SK-N-SH (cell line): ENCODE results near the gene SHROOM3. TPM values are rescaled to one million over a fixed set of nuclear protein-coding genes. Genes with fewer than 3 reads are reported as not detected.

Experiments used
- CTCF ChIA-PET: fragments of 300-600, 350-600 bp; formaldehyde crosslinking; extraction: SDS; loops from one replicate; lab custom pipeline; 2021; lab: Yijun Ruan, JAX
- POLR2A ChIA-PET: fragments of 350-600 bp; sonication (Branson Sonifier 250); formaldehyde crosslinking; extraction: SDS; loops from one replicate; lab custom pipeline; 2020; ENCODE audit warnings: antibody characterized with exemption, inconsistent platforms; lab: Yijun Ruan, JAX
- DNase-seq: peaks from one replicate; pipeline ENCODE4 v3.0.0; 2012
- H2AFZ ChIP-seq: fragments of 200-600 bp; sonication (generic); 2 replicates; pipeline ENCODE4 v1.8.1; 2016; ENCODE audit warnings: antibody characterized with exemption, mild to moderate bottlenecking, low read depth
- H3F3A ChIP-seq: fragments of 200-600 bp; sonication (generic); replicated peaks from 2 replicates; pipeline ENCODE3; 2016; ENCODE audit warnings: antibody characterized with exemption, mild to moderate bottlenecking; ENCODE audit not compliant: insufficient read depth
- H3K27ac ChIP-seq, 2 experiments: fragments of 200-500 bp in 1 of 2; fragments of 200-600 bp in 1 of 2; sonication (Bioruptor generic) in 1 of 2; sonication (generic), shearing (Covaris generic) in 1 of 2; 2 replicates each; pipeline versions ENCODE4 v1.5.1 to v1.6.1; 2014 to 2016; ENCODE audit warnings: low read depth in 2 of 2, inconsistent platforms in 1 of 2, low read length in 1 of 2, mild to moderate bottlenecking in 1 of 2, mixed read lengths in 1 of 2
- H3K27me3 ChIP-seq: fragments of 200-600 bp; sonication (generic), shearing (Covaris generic); 2 replicates; pipeline ENCODE4 v1.6.1; 2016; ENCODE audit warnings: mixed run types; ENCODE audit not compliant: insufficient read depth
- H3K36me3 ChIP-seq, 2 experiments: fragments of 200-500 bp in 1 of 2; fragments of 200-600 bp in 1 of 2; sonication (Bioruptor generic) in 1 of 2; sonication (generic) in 1 of 2; replicated peaks in 1 of 2; 2 replicates each; pipeline versions ENCODE3 to v1.5.1; 2014 to 2016; ENCODE audit warnings: low read length in 1 of 2, mild to moderate bottlenecking in 1 of 2; ENCODE audit not compliant: insufficient read depth in 2 of 2, control insufficient read depth in 1 of 2
- H3K4me1 ChIP-seq, 2 experiments: fragments of 200-500 bp in 1 of 2; fragments of 200-600 bp in 1 of 2; sonication (Bioruptor generic) in 1 of 2; sonication (generic), shearing (Covaris generic) in 1 of 2; 2 replicates each; pipeline versions ENCODE4 v1.5.1 to v1.6.1; 2014 to 2016; ENCODE audit warnings: low read depth in 1 of 2, low read length in 1 of 2, mixed run types in 1 of 2; ENCODE audit not compliant: insufficient read depth in 2 of 2, control insufficient read depth in 1 of 2
- H3K4me2 ChIP-seq: fragments of 200-600 bp; sonication (generic), shearing (Covaris generic); 2 replicates; pipeline ENCODE4 v1.6.1; 2017; ENCODE audit warnings: mixed run types
- H3K4me3 ChIP-seq, 2 experiments: fragments of 200-500 bp in 1 of 2; fragments of 200-600 bp in 1 of 2; sonication (Bioruptor generic) in 1 of 2; sonication (generic), shearing (Covaris generic) in 1 of 2; 2 replicates each; pipeline versions ENCODE4 v1.5.1 to v1.8.1; 2014 to 2016; ENCODE audit warnings: low read depth in 2 of 2, inconsistent platforms in 1 of 2, low read length in 1 of 2, mild to moderate bottlenecking in 1 of 2, mixed read lengths in 1 of 2, moderate library complexity in 1 of 2
- H3K79me2 ChIP-seq: fragments of 200-600 bp; sonication (generic); 2 replicates; pipeline ENCODE4 v1.8.1; 2017; ENCODE audit warnings: mild to moderate bottlenecking; ENCODE audit not compliant: insufficient read depth
- H3K9ac ChIP-seq: fragments of 200-600 bp; sonication (generic); 2 replicates; pipeline ENCODE4 v1.6.1; 2017; ENCODE audit warnings: mixed run types
- H3K9me2 ChIP-seq: fragments of 200-600 bp; sonication (generic); 2 replicates; pipeline ENCODE4 v1.6.1; 2017; ENCODE audit warnings: mixed run types
- H3K9me3 ChIP-seq: fragments of 200-600 bp; sonication (generic); 2 replicates; pipeline ENCODE4 v1.6.1; 2017; ENCODE audit warnings: mixed run types, mild to moderate bottlenecking, moderate library complexity
- H4K20me1 ChIP-seq: fragments of 200-600 bp; sonication (generic); 2 replicates; pipeline ENCODE4 v1.6.1; 2017; ENCODE audit warnings: mild to moderate bottlenecking, mixed run types; ENCODE audit not compliant: insufficient read depth
- ELF1 ChIP-seq: IDR thresholded peaks from 2 replicates; pipeline ENCODE4 v1.4.0; 2012
- FOSL2 ChIP-seq: IDR thresholded peaks from 2 replicates; pipeline ENCODE4 v1.4.0; 2012; ENCODE audit warnings: low read depth, mild to moderate bottlenecking, moderate library complexity, borderline replicate concordance
- FOXJ3 ChIP-seq: sonication (generic); formaldehyde crosslinking; IDR thresholded peaks from 2 replicates; pipeline ENCODE4 v1.5.1; 2020; ENCODE audit warnings: mild to moderate bottlenecking, missing genetic modification reagents
- GATA2 ChIP-seq: sonication (generic); formaldehyde crosslinking; IDR thresholded peaks from 2 replicates; pipeline ENCODE4 v1.5.0; 2020; ENCODE audit warnings: mild to moderate bottlenecking, missing genetic modification reagents
- IRF3 ChIP-seq: fragments of 150-350 bp; IDR thresholded peaks from 2 replicates; pipeline ENCODE4 v1.6.1; 2016; ENCODE audit warnings: mild to moderate bottlenecking, low read depth, low read length
- MAX ChIP-seq: IDR thresholded peaks from 2 replicates; pipeline ENCODE4 v1.4.0; 2012; ENCODE audit warnings: low read depth
- MXI1 ChIP-seq: IDR thresholded peaks from 2 replicates; pipeline ENCODE4 v1.6.1; 2012; ENCODE audit warnings: mild to moderate bottlenecking, low read depth, low read length, improper control_type of control experiment
- NRF1 ChIP-seq: IDR thresholded peaks from 2 replicates; pipeline ENCODE4 v1.6.1; 2012; ENCODE audit warnings: low read depth, mild to moderate bottlenecking, low read length
- POLR2AphosphoS5 ChIP-seq: IDR thresholded peaks from 2 replicates; pipeline ENCODE4 v1.6.1; 2012; ENCODE audit warnings: low read depth, low read length
- RXRA ChIP-seq: IDR thresholded peaks from 2 replicates; pipeline ENCODE4 v1.4.0; 2012; ENCODE audit warnings: low read depth, mild to moderate bottlenecking, borderline replicate concordance
- SMC3 ChIP-seq: IDR thresholded peaks from 2 replicates; pipeline ENCODE4 v1.6.1; 2012; ENCODE audit warnings: low read depth, low read length, improper control_type of control experiment
- TAF1 ChIP-seq: IDR thresholded peaks from 2 replicates; pipeline ENCODE4 v1.6.1; 2012; ENCODE audit warnings: low read depth, mild to moderate bottlenecking, low read length, moderate library complexity, borderline replicate concordance
- TCF12 ChIP-seq: IDR thresholded peaks from 2 replicates; pipeline ENCODE4 v1.4.0; 2012
- TEAD4 ChIP-seq: IDR thresholded peaks from 2 replicates; pipeline ENCODE4 v1.4.0; 2012; ENCODE audit warnings: mild to moderate bottlenecking, borderline replicate concordance; ENCODE audit not compliant: insufficient read depth
- YY1 ChIP-seq: IDR thresholded peaks from 2 replicates; pipeline ENCODE4 v1.4.0; 2012; ENCODE audit warnings: low read depth, mild to moderate bottlenecking
- whole genome bisulfite sequencing: methylation state at CpG from one replicate; pipeline ENCODE4 v1.1.6; 2017; ENCODE audit warnings: low lambda C conversion rate; 5-methylcytosine and 5-hydroxymethylcytosine counted together
- polyA plus RNA-seq, 3 experiments: library from polyadenylated mRNA; depleted of rRNA; stranded (reverse); fragments of >200 nt; gene quantifications; 2 replicates each; pipeline ENCODE4 v1.2.3, GENCODE V29; 2012
- TF ChIP-seq, protein P1 (sequence below): IDR thresholded peaks from 2 replicates; pipeline ENCODE4 v1.4.0; 2012; ENCODE audit warnings: low read depth, borderline replicate concordance
- TF ChIP-seq, protein P2 (sequence below): fragments of 200-600 bp; sonication (generic); IDR thresholded peaks from 2 replicates; pipeline ENCODE4 v1.6.1; 2017; ENCODE audit warnings: antibody characterized with exemption, mild to moderate bottlenecking, moderate library complexity

Gene SHROOM3
- polyA plus RNA-seq, 1 of the 3 experiments (the other 2 are of a cell fraction): 4.3 TPM

- no peak for DNase-seq
- H3K4me2 ChIP-seq: no peak overlapping the region
- H3K9me3 ChIP-seq: no peaks in the 10 kb centered on the region
- H3K27ac ChIP-seq: no peak overlapping the region; a peak in 1 of 4 replicates
- no peak overlapping the region for H3K4me3 ChIP-seq
- H3F3A ChIP-seq: peaks cover 3% of the 10 kb centered on the region
- CTCF ChIA-PET: interaction anchor here (1.5 to 1.6 kb wide), 2 partner anchors 39 to 50 kb away, joined by 3 read pairs; no protein-coding TSS in a partner anchor
- no peak overlapping the region for H2AFZ ChIP-seq
- WGBS: 83% methylated on average over 1 of the region's 1 CpG
- no peaks in the 10 kb centered on the region for H3K9me2 ChIP-seq
- H4K20me1 ChIP-seq: no peaks in the 10 kb centered on the region
- peaks cover 3 to 7% of the 10 kb centered on the region in 2 experiments for H3K36me3 ChIP-seq
- TF ChIP-seq TEAD4: no peak
- TF ChIP-seq, protein P1, sequence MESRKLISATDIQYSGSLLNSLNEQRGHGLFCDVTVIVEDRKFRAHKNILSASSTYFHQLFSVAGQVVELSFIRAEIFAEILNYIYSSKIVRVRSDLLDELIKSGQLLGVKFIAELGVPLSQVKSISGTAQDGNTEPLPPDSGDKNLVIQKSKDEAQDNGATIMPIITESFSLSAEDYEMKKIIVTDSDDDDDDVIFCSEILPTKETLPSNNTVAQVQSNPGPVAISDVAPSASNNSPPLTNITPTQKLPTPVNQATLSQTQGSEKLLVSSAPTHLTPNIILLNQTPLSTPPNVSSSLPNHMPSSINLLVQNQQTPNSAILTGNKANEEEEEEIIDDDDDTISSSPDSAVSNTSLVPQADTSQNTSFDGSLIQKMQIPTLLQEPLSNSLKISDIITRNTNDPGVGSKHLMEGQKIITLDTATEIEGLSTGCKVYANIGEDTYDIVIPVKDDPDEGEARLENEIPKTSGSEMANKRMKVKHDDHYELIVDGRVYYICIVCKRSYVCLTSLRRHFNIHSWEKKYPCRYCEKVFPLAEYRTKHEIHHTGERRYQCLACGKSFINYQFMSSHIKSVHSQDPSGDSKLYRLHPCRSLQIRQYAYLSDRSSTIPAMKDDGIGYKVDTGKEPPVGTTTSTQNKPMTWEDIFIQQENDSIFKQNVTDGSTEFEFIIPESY: no peak
- TF ChIP-seq TAF1: no peak
- TF ChIP-seq, all 33 proteins: peak for 0
- Histone ChIP-seq H3K79me2 (peaks cover 98% of the 10 kb centered on the region), H3K27me3 (no peaks in the 10 kb centered on the region), H3K9ac (no peak overlapping the region), H3K4me1 (peaks cover 29 to 30% of the 10 kb centered on the region in 2 experiments)
- POLR2A ChIA-PET: no interaction called here
Measured at GRCh38 chr4:76694056-76694455, 259.0 kb downstream of the SHROOM3 start.

GRCh38 chr4:76696109-76696508 lies 261.1 kb downstream of the SHROOM3 start:
- Histone ChIP-seq H3K27me3 (no peaks in the 10 kb centered on the region), H3K9me2 (no peaks in the 10 kb centered on the region), H3F3A (peaks cover 7% of the 10 kb centered on the region), H3K4me2 (peak overlapping the region; percentile 12; the same call in 1 of the 2 replicates), H4K20me1 (no peaks in the 10 kb centered on the region), H3K9me3 (no peaks in the 10 kb centered on the region), H3K9ac (no peak overlapping the region), H3K4me1 (peaks cover 36 to 39% of the 10 kb centered on the region in 2 experiments), H3K36me3 (peaks cover 3 to 7% of the 10 kb centered on the region in 2 experiments), H3K4me3 (no peak overlapping the region), H3K27ac (peak overlapping the region; percentile 39 to 47; a peak in 2 of 4 replicates), H2AFZ (no peak overlapping the region), H3K79me2 (peaks cover 100% of the 10 kb centered on the region)
- ChIA-PET POLR2A (no interaction called here), CTCF (interaction anchor here (0.8 to 1.6 kb wide), 4 partner anchors 15 to 255 kb away, joined by 3 to 4 read pairs (median 3); no protein-coding TSS in a partner anchor)
- no peak for DNase-seq
- 72% methylated on average over 6 of the region's 7 CpGs for WGBS
- TF ChIP-seq IRF3 (no peak), MXI1 (no peak), FOSL2 (peak; percentile 24; the same call in 1 of the 2 replicates), YY1 (no peak), FOXJ3 (CRISPR knock-in tag) (no peak), NRF1 (no peak), RXRA (no peak), SMC3 (no peak), TCF12 (peak; percentile 19; the same call in 1 of the 2 replicates), MAX (peak; percentile 86), ELF1 (no peak), POLR2AphosphoS5 (no peak), GATA2 (CRISPR knock-in tag) (no peak)
- TF ChIP-seq, protein P1: no peak
- TF ChIP-seq, protein P2, sequence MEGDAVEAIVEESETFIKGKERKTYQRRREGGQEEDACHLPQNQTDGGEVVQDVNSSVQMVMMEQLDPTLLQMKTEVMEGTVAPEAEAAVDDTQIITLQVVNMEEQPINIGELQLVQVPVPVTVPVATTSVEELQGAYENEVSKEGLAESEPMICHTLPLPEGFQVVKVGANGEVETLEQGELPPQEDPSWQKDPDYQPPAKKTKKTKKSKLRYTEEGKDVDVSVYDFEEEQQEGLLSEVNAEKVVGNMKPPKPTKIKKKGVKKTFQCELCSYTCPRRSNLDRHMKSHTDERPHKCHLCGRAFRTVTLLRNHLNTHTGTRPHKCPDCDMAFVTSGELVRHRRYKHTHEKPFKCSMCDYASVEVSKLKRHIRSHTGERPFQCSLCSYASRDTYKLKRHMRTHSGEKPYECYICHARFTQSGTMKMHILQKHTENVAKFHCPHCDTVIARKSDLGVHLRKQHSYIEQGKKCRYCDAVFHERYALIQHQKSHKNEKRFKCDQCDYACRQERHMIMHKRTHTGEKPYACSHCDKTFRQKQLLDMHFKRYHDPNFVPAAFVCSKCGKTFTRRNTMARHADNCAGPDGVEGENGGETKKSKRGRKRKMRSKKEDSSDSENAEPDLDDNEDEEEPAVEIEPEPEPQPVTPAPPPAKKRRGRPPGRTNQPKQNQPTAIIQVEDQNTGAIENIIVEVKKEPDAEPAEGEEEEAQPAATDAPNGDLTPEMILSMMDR: no peak
- TF ChIP-seq, all 33 proteins: peak for 3
